Mucosa of stomach (tissue), 1 donor: Measurements from ENCODE around the gene PLEKHG3.

ENCODE experiments used
- H3K27me3 ChIP-seq: one replicate; pipeline ENCODE4 v1.7.0; 2013; ENCODE audit warnings: mild to moderate bottlenecking, low read length; ENCODE audit not compliant: control insufficient read depth, insufficient read depth
- H3K36me3 ChIP-seq: one replicate; pipeline ENCODE4 v1.7.0; 2013; ENCODE audit warnings: low read length; ENCODE audit not compliant: control insufficient read depth, insufficient read depth
- H3K4me1 ChIP-seq: one replicate; pipeline ENCODE4 v1.7.0; 2013; ENCODE audit warnings: mild to moderate bottlenecking, low read length; ENCODE audit not compliant: control insufficient read depth, insufficient read depth
- H3K4me3 ChIP-seq: one replicate; pipeline ENCODE4 v1.7.0; 2013; ENCODE audit warnings: low read length
- H3K9ac ChIP-seq: one replicate; pipeline ENCODE4 v1.7.0; 2013; ENCODE audit warnings: mild to moderate bottlenecking, low read length, moderate library complexity
- H3K9me3 ChIP-seq: one replicate; pipeline ENCODE4 v1.7.0; 2013; ENCODE audit warnings: mild to moderate bottlenecking, low read length, moderate library complexity; ENCODE audit not compliant: control insufficient read depth
- donor health status: Pancreatic carcinoma.

PLEKHG3 gene

DNA sequence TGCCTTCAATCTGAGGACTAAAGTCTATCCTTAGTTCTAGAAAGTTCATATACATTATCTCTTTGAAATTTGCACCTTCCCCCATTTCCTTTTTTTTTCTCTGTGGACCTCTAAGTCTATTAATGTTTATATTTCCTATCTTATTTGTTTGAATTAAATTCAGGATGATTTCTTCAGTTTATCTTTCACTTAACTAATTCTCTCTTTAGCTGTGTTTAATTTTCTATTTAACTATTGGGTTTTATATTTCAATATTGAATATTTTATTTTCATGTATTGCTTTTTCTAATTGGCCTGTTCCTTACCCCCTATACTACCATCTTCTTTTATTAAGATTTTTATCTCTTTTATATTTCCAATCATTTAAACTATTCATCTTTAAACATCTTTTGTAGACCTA is 9.5 kb downstream of the PLEKHG3 start:
- Histone ChIP-seq H3K4me3 (no peak overlapping the region), H3K27me3 (no peaks in the 10 kb centered on the region), H3K36me3 (no peaks in the 10 kb centered on the region), H3K9me3 (no peaks in the 10 kb centered on the region), H3K4me1 (peaks cover 40% of the 10 kb centered on the region), H3K9ac (no peak overlapping the region)

DNA sequence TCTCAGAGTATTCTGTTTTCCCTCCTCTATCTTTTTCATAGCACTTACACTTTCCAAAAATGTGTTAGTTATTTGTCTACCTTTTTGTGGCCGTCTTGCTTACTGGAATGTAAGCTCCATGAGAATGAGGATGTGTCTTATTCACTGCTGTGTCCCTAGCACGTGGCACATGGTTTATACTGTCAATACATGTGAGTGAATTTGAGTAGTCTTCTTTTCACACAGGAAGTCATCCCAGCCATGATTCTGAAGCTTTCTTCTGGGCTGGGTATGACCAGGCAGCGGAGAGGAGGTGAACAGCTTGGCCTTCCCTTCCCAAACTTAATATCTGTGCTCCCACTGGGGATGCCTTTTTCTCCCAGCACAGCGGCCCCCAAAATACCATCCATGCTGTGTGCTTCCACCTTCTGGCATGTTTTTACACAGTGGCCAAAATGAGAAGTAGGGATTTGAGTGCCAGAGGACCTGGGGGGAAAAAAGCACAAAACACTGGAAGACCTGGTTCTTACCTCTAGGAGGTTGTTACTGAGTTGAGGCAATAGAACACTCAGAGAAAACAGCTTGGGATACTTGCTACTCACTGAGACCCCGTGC is 10.3 kb downstream of the PLEKHG3 start:
- Histone ChIP-seq H3K9me3 (no peaks in the 10 kb centered on the region), H3K36me3 (no peaks in the 10 kb centered on the region), H3K4me3 (no peak overlapping the region), H3K4me1 (peaks cover 41% of the 10 kb centered on the region), H3K9ac (no peak overlapping the region), H3K27me3 (no peaks in the 10 kb centered on the region)

DNA sequence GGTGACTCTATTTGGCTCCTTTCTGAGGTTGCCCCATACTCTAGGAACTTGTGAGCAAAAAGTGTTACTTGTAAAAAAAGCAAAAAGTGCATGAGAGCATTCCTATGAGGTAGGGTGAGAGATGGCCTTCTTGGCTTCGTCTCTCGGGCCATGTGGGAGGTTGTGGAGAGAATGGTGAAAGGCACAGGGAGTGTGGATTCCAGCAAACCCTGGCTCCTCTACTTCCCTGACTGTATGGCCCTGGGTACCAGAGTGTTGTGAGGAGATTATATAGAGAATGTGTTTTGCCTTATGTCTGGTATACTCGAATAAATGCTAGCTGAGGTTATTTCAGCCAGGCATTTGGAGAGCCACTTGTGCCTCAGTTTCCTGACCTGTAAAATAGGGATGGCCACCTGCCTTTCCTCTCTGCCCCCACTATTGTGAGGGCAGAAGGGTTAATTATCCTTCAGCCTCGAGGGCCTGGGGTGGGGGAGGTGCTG is 11.0 kb downstream of the PLEKHG3 start:
- Histone ChIP-seq H3K27me3 (no peaks in the 10 kb centered on the region), H3K9ac (no peak overlapping the region), H3K36me3 (no peaks in the 10 kb centered on the region), H3K4me1 (peaks cover 48% of the 10 kb centered on the region), H3K9me3 (no peaks in the 10 kb centered on the region), H3K4me3 (no peak overlapping the region)

DNA sequence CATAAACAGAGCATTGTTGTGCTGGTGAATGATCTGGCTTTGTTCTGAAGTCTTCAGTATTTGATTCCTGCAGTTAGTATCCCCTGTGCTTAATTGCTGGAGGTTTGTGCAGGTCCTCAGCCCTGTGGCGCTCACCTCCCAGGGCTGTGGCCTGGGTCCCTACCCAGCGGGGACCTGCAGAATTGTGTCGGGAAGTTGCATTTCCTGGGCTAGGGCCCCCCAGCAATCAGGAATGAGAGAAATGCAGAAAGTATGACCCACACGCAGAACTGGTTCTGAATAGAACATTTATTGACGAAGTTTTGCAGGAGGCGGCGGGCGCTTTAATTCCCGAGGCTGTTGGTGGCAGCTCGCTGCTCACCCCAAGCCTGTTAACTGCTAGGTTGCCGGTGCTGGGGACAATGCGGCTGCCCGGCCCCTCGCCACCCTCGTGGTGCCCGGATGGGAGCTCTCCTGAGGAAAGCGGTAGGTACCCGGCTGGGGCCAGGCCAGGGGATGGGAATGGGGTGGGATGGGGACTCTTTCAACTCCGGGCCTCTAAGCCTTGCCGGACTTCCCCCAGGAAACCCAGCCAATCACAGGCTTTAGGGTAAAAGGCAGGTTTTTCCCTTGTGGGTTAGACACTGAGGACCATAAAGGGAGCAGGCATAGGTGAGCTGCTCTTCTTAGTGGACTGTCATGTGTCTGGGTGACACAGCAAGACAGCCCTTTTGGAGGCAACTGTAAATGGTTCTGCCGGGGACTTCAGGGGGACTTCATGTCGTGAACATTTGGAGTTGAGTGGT is 11.6 kb downstream of the PLEKHG3 start:
- Histone ChIP-seq H3K27me3 (no peaks in the 10 kb centered on the region), H3K4me1 (peaks cover 54% of the 10 kb centered on the region), H3K4me3 (no peak overlapping the region), H3K36me3 (no peaks in the 10 kb centered on the region), H3K9ac (peak overlapping the region; percentile 56), H3K9me3 (no peaks in the 10 kb centered on the region)

DNA sequence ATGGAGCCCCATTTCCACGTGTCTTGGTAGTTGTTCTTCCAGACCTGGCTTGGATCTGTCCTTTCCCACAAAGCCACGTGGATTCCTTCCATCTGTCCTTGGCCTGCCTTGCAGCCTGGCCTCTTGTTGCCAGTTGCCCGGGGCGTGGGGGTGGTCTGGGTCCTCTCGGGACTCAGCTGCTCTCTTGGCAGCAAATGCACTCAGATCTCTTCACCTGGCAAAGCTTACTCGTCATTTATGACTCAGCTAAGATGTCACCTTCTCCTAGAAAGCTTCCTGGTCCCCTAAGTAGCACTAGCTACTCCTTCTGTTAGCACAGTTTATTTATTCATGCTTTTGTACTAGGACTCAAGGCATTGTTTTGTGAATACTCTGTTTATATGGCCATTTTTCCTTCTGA is 13.6 kb downstream of the PLEKHG3 start:
- Histone ChIP-seq H3K36me3 (no peaks in the 10 kb centered on the region), H3K9ac (no peak overlapping the region), H3K4me1 (peaks cover 75% of the 10 kb centered on the region), H3K27me3 (no peaks in the 10 kb centered on the region), H3K9me3 (no peaks in the 10 kb centered on the region), H3K4me3 (no peak overlapping the region)

DNA sequence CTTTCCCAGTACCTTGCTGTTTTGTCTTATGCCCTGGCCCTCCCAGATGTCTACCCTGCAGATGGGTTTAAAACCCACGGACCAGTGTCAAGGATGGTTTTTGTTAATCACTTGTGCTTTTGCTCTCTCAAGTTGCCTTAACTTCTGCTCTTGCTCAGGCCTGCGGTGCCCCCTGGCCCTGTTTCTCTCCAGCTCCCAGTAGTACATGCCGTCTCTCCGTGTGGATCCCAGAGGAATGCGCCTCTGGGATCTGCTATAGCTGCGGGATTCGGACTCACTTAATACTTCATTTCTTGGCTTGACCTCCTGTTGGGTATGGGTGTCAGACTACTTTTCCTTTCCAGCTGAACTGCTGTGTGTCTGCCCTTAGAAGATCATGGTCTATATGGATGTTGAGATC is 14.5 kb downstream of the PLEKHG3 start:
- Histone ChIP-seq H3K27me3 (no peaks in the 10 kb centered on the region), H3K4me1 (peaks cover 80% of the 10 kb centered on the region), H3K9me3 (no peaks in the 10 kb centered on the region), H3K9ac (no peak overlapping the region), H3K4me3 (no peak overlapping the region), H3K36me3 (no peaks in the 10 kb centered on the region)

DNA sequence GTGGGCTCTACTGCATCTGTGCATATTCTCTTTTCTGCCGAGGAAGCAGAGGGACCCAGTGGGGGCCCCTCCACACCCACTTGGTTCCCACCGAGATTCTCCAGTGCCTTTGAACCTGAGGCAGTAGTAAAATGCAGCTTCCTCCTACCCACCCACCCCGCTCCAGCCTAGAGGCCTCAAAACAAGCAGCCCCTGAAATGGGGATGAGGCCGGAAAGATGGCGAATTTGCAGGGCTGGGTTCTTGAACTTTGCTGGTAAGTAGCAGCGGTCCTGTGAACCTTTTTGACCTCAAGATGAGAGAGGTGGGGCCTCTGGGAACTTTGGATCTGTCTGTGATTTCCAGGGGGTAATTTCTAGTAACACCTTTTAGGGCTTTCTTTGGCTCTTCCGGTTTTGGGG is 15.4 kb downstream of the PLEKHG3 start:
- H3K9me3 ChIP-seq: no peaks in the 10 kb centered on the region
- H3K4me1 ChIP-seq: peaks cover 88% of the 10 kb centered on the region
- no peaks in the 10 kb centered on the region for H3K27me3 ChIP-seq
- H3K36me3 ChIP-seq: no peaks in the 10 kb centered on the region
- H3K4me3 ChIP-seq: no peak overlapping the region
- H3K9ac ChIP-seq: no peak overlapping the region

DNA sequence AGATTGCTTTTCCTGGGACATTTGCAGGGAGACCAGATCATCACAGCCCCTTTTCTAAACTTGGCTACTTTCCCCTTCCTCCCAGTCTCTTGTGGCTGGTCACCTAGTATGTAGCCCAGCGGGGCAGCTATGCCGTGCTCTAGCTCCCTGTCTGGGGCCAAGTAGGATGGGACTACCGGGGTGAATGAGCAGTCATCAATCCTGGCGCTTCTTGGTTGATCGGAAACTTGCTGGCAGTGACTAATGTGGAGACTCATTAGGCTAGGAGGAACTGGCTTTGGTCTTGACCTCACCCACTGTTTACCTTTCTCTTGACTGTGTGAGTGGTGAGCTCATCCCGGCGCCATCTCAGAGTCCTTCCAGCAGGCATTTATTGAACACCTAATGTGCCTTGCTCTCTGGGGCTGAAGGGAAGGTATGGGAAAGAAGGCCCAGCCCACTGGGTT is 15.9 kb downstream of the PLEKHG3 start:
- H3K4me3 ChIP-seq: no peak overlapping the region
- no peaks in the 10 kb centered on the region for H3K27me3 ChIP-seq
- H3K9me3 ChIP-seq: no peaks in the 10 kb centered on the region
- peak overlapping the region; percentile 16 for H3K9ac ChIP-seq
- no peaks in the 10 kb centered on the region for H3K36me3 ChIP-seq
- peaks cover 94% of the 10 kb centered on the region for H3K4me1 ChIP-seq

DNA sequence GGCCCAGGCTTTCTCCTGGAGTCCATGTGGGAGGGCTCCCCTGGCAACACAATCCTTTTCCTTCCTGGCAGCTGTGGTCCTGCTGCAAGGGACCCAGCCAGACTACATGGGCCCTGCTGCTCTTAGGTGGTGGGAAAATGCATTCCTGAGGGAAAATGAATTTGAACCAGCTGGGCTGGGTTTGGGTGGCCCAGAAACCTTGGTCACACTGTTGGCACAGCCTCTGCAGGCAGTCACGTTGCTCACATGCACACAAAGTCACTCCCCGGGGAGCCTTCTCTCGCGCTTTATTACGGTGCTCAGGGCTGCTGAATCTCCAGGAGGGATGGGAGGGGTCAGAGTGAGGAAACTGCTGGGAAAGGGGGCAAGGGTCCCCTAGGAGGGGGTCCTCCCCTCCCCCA is 17.2 kb downstream of the PLEKHG3 start:
- Histone ChIP-seq H3K9ac (no peak overlapping the region), H3K36me3 (no peaks in the 10 kb centered on the region), H3K4me3 (no peak overlapping the region), H3K9me3 (no peaks in the 10 kb centered on the region), H3K4me1 (peaks cover 97% of the 10 kb centered on the region), H3K27me3 (no peaks in the 10 kb centered on the region)

DNA sequence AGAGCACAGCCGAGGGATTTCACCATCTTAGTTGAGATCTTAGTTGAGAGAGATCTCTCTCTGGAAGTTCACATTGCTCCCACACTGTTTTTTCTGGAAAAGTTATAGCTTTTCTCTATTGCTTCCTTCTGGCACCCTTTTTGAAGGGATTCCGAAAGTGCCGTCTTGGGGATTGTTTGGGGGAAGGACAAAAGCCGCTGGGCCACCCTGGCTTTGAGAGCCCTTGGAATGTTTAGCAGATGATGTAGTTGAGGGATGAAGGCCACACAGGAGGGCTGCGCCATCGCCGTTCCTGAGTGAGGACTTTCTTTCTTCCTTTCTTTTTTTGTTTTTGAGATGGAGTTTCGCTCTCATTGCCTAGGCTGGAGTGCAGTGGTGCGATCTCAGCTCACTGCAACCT is 17.7 kb downstream of the PLEKHG3 start:
- Histone ChIP-seq H3K4me1 (peaks cover 97% of the 10 kb centered on the region), H3K9me3 (no peaks in the 10 kb centered on the region), H3K36me3 (no peaks in the 10 kb centered on the region), H3K4me3 (no peak overlapping the region), H3K9ac (no peak overlapping the region), H3K27me3 (no peaks in the 10 kb centered on the region)

DNA sequence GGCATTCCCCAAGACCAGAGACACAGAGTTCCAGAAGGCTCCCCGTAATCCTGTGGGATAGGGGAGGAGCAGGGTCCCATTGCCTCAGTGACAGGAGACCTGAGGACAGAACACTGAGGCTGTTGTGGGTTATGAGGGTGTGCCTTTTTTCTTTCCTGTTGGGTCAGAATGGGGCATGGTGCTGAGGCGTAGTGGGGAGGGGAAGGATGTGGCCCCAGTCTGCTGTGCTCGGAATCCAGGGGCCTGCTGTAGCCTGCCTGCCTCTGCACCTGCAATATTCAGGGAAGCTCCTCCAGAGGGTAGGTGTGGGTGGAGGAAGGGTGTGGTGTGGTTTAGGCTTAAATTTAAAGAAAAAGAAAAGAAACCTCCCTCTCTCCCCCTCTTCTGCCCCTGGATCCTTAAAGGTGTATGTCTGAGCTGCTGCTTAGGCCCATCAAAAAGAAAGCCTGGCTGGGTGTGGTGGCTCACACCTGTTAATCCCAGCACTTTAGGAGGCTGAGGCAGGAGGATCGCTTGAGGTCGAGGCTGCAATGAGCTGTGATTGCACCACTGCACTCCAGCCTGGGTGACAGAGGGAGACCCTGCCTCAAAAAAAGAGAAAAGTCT is 18.7 kb downstream of the PLEKHG3 start:
- peaks cover 92% of the 10 kb centered on the region for H3K4me1 ChIP-seq
- no peak overlapping the region for H3K9ac ChIP-seq
- no peaks in the 10 kb centered on the region for H3K27me3 ChIP-seq
- no peak overlapping the region for H3K4me3 ChIP-seq
- no peaks in the 10 kb centered on the region for H3K36me3 ChIP-seq
- no peaks in the 10 kb centered on the region for H3K9me3 ChIP-seq
